IMR-90 (cell line): ENCODE results near the gene ZFR. TPM values are rescaled to one million over a fixed set of nuclear protein-coding genes. Genes with fewer than 3 reads are reported as not detected.

ENCODE experiments used
- ATAC-seq: fragments of 200-7000 bp; cut with Tn5 transposase; 2 replicates; pipeline ENCODE4 v1.9.1; 2020; ENCODE audit warnings: low read depth, mild to moderate bottlenecking, moderate library complexity
- BruUV-seq: library from RNA; stranded (reverse); fragments of 400-500 nt; replicated peaks from 2 replicates; lab custom pipeline; 2021; lab: Mats Ljungman, UMichigan
- CTCF ChIA-PET: fragments of 300-600 bp; formaldehyde crosslinking; extraction: SDS; loops from one replicate; lab custom pipeline; 2021; ENCODE audit warnings: antibody characterized with exemption; lab: Yijun Ruan, JAX
- POLR2A ChIA-PET: fragments of 300-600 bp; sonication (Branson Sonifier 250); formaldehyde crosslinking; loops from one replicate; lab custom pipeline; 2022; ENCODE audit warnings: antibody characterized with exemption; ENCODE audit not compliant: unreplicated experiment; lab: Charles Lee
- DNase-seq: peaks from one replicate; pipeline ENCODE4 v3.0.0; 2013
- H2AFZ ChIP-seq: replicated peaks from 2 replicates; pipeline ENCODE3; 2013; ENCODE audit warnings: low read length, mild to moderate bottlenecking; ENCODE audit not compliant: poor library complexity
- H2AK5ac ChIP-seq: 2 replicates; pipeline ENCODE4 v1.6.1; 2013; ENCODE audit warnings: low read depth, low read length, inconsistent platforms
- H2AK9ac ChIP-seq: replicated peaks from 2 replicates; pipeline ENCODE3; 2013; ENCODE audit warnings: mild to moderate bottlenecking, low read depth, low read length, moderate library complexity; ENCODE audit not compliant: poor library complexity
- H2BK120ac ChIP-seq: 2 replicates; pipeline ENCODE4 v1.6.1; 2013; ENCODE audit warnings: low read depth, low read length, inconsistent platforms
- H2BK15ac ChIP-seq: 3 replicates; pipeline ENCODE4 v1.6.1; 2013; ENCODE audit warnings: low read depth, low read length, inconsistent platforms
- H2BK20ac ChIP-seq: 2 replicates; pipeline ENCODE4 v1.6.1; 2013; ENCODE audit warnings: low read depth, mild to moderate bottlenecking, inconsistent platforms, low read length, moderate library complexity
- H2BK5ac ChIP-seq: 2 replicates; pipeline ENCODE4 v1.6.1; 2013; ENCODE audit warnings: mild to moderate bottlenecking, low read depth, low read length, inconsistent platforms; ENCODE audit not compliant: poor library complexity, severe bottlenecking
- H3K14ac ChIP-seq: replicated peaks from 2 replicates; pipeline ENCODE4 v1.6.1; 2013; ENCODE audit warnings: low read depth, low read length, inconsistent platforms
- H3K18ac ChIP-seq: 2 replicates; pipeline ENCODE4 v1.6.1; 2013; ENCODE audit warnings: low read depth, low read length, control low read depth
- H3K23ac ChIP-seq: 2 replicates; pipeline ENCODE4 v1.6.1; 2013; ENCODE audit warnings: low read depth, low read length, inconsistent platforms
- H3K27ac ChIP-seq: 2 replicates; pipeline ENCODE4 v1.5.1; 2013; ENCODE audit warnings: mild to moderate bottlenecking, control low read depth, low read length; ENCODE audit not compliant: insufficient read depth
- H3K27me3 ChIP-seq: 2 replicates; pipeline ENCODE4 v1.6.1; 2013; ENCODE audit warnings: low read length; ENCODE audit not compliant: control insufficient read depth, insufficient read depth
- H3K36me3 ChIP-seq: 2 replicates; pipeline ENCODE4 v1.6.1; 2013; ENCODE audit warnings: low read length, mixed read lengths; ENCODE audit not compliant: control insufficient read depth, insufficient read depth
- H3K4ac ChIP-seq: 2 replicates; pipeline ENCODE4 v1.6.1; 2013; ENCODE audit warnings: low read depth, low read length, inconsistent platforms
- H3K4me1 ChIP-seq: 2 replicates; pipeline ENCODE4 v1.6.1; 2013; ENCODE audit warnings: low read length, mixed read lengths; ENCODE audit not compliant: control insufficient read depth, insufficient read depth
- H3K4me2 ChIP-seq: 2 replicates; pipeline ENCODE4 v1.6.1; 2013; ENCODE audit warnings: low read depth, mild to moderate bottlenecking, control low read depth, low read length, moderate library complexity
- H3K4me3 ChIP-seq: 2 replicates; pipeline ENCODE4 v1.5.1; 2013; ENCODE audit warnings: low read depth, mild to moderate bottlenecking, control low read depth, low read length, moderate library complexity; ENCODE audit not compliant: insufficient read depth
- H3K56ac ChIP-seq: 2 replicates; pipeline ENCODE4 v1.6.1; 2013; ENCODE audit warnings: low read length, inconsistent platforms; ENCODE audit not compliant: insufficient read depth; ENCODE audit errors: extremely low read depth
- H3K79me1 ChIP-seq, 2 experiments: 2 replicates each; pipeline ENCODE4 v1.6.1; 2013; ENCODE audit warnings: low read length in 2 of 2, inconsistent platforms in 1 of 2, low read depth in 1 of 2
- H3K9ac ChIP-seq: 2 replicates; pipeline ENCODE4 v1.6.1; 2013; ENCODE audit warnings: low read depth, low read length, control low read depth
- H3K9me1 ChIP-seq: 2 replicates; pipeline ENCODE4 v1.6.1; 2013; ENCODE audit warnings: low read length, inconsistent platforms; ENCODE audit not compliant: insufficient read depth
- H3K9me3 ChIP-seq: 2 replicates; pipeline ENCODE4 v1.6.1; 2013; ENCODE audit warnings: low read length; ENCODE audit not compliant: control insufficient read depth, insufficient read depth
- H4K20me1 ChIP-seq: 2 replicates; pipeline ENCODE4 v1.6.1; 2013; ENCODE audit warnings: low read length, inconsistent platforms; ENCODE audit not compliant: insufficient read depth
- H4K5ac ChIP-seq: 2 replicates; pipeline ENCODE4 v1.6.1; 2013; ENCODE audit warnings: mild to moderate bottlenecking, low read depth, low read length, control low read depth
- H4K8ac ChIP-seq, 2 experiments: 2 replicates each; pipeline ENCODE4 v1.6.1; 2013; ENCODE audit warnings: low read depth in 2 of 2, low read length in 2 of 2, control low read depth in 1 of 2, inconsistent platforms in 1 of 2
- H4K91ac ChIP-seq: 2 replicates; pipeline ENCODE4 v1.6.1; 2013; ENCODE audit warnings: low read depth, low read length, inconsistent platforms; ENCODE audit not compliant: insufficient read depth
- CEBPB ChIP-seq: IDR thresholded peaks from 2 replicates; pipeline ENCODE4 v1.6.1; 2012; ENCODE audit warnings: low read depth, low read length, improper control_type of control experiment
- CTCF ChIP-seq: conservative IDR thresholded peaks from 2 replicates; pipeline ENCODE4 v1.5.1; 2012; ENCODE audit warnings: mild to moderate bottlenecking, low read depth, low read length, improper control_type of control experiment
- RFX5 ChIP-seq: IDR thresholded peaks from 2 replicates; pipeline ENCODE4 v1.8.0; 2012; ENCODE audit warnings: low read depth, mild to moderate bottlenecking, low read length, moderate library complexity
- WGBS, 2 experiments: methylation state at CpG; one replicate each; pipeline versions ENCODE4 v1.1.5 to v1.1.7; 2013; ENCODE audit warnings: missing lambda C conversion rate in 2 of 2; ENCODE audit not compliant: insufficient read length in 1 of 2; ENCODE audit errors: extremely low coverage in 2 of 2; 5-methylcytosine and 5-hydroxymethylcytosine counted together
- dilution Hi-C: fragments of 300-500 bp; cut with HindIII; formaldehyde crosslinking; loops from one replicate; pipeline ENCODE4 v1.14.3; 2018; ENCODE audit warnings: low sequenced_read_pairs; ENCODE audit not compliant: unreplicated experiment
- in situ Hi-C: fragments of 300-500 bp; cut with MboI; formaldehyde crosslinking; loops from 3 replicates; pipeline ENCODE4 v1.14.3; 2019; ENCODE audit warnings: low sequenced_read_pairs, inconsistent platforms, mixed read lengths
- intact Hi-C: fragments of 100-400 bp; cut with micrococcal nuclease; formaldehyde crosslinking; loops from 2 replicates; pipeline ENCODE4 v1.10.0; 2022
- polyA plus RNA-seq, 3 experiments: library from polyadenylated mRNA; depleted of rRNA; stranded (reverse); fragments of >200 nt; gene quantifications; 2 replicates each; pipeline ENCODE4 v1.2.3, GENCODE V29; 2012; ENCODE audit warnings: low replicate concordance in 1 of 3
- total RNA-seq: library from RNA; depleted of rRNA; stranded (reverse); fragments of >200 nt; gene quantifications from 2 replicates; pipeline ENCODE4 v1.2.3, GENCODE V29; 2012
- TF ChIP-seq, protein P1 (sequence below): fragments of 150-350 bp; IDR thresholded peaks from 2 replicates; pipeline ENCODE4 v1.6.1; 2017; ENCODE audit warnings: mild to moderate bottlenecking, antibody characterized with exemption, low read length, low read depth

Gene ZFR
- total and polyA plus RNA-seq, 2 of the 4 experiments (the other 2 are of a cell fraction), result 30.4 to 81.4 TPM

DNA sequence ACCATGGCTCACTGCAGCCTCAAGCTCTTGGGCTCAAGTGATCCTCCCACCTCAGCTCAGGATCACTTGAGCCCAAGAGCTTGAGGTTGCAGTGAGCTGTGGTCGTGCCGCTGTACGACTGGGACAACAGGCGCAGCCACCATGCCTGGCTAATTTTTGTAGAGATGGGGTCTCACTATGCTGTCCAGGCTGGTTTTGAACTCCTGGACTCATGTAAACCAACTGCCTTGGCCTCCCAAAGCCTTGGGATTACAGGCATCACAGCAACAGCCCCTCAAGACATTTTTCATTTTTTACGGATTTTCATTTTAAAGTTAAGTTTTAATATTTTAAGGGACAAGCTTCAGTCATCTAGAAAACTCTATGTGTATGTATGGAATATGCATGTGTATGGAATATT, 78.9 kb downstream of the ZFR start:
- Histone ChIP-seq H4K8ac (no peak overlapping the region), H3K18ac (no peak overlapping the region), H3K9me1 (no peaks in the 10 kb centered on the region; the same call in 1 of the 2 replicates), H3K56ac (no peak overlapping the region), H3K27me3 (no peaks in the 10 kb centered on the region), H3K79me1 (peaks cover 14 to 30% of the 10 kb centered on the region in 2 experiments; a peak in 3 of 4 replicates), H2BK120ac (no peak overlapping the region), H3K23ac (no peak overlapping the region), H2AFZ (no peak overlapping the region), H2BK20ac (no peak overlapping the region), H3K9me3 (no peaks in the 10 kb centered on the region), H4K5ac (no peak overlapping the region), H2BK5ac (no peak overlapping the region), H3K36me3 (peaks cover 28% of the 10 kb centered on the region), H2AK5ac (no peak overlapping the region), H4K91ac (no peak overlapping the region), H2AK9ac (no peak overlapping the region), H3K4ac (no peak overlapping the region), H4K20me1 (no peaks in the 10 kb centered on the region; the same call in 1 of the 2 replicates), H3K4me2 (no peak overlapping the region), H3K4me1 (no peaks in the 10 kb centered on the region), H3K4me3 (no peak overlapping the region), H3K27ac (no peak overlapping the region), H3K9ac (no peak overlapping the region), H2BK15ac (no peak overlapping the region), H3K14ac (no peak overlapping the region)
- dilution Hi-C loops, result no loop called here
- DNase-seq (no peak), ATAC-seq (no peak)
- ChIA-PET POLR2A (no interaction called here), CTCF (no interaction called here)
- WGBS, 2 experiments, result 100% methylated on average over 2 of the region's 5 CpGs; no CpG with 5 or more reads in 1 of the 2 experiments
- in situ Hi-C loops, result no loop called here
- intact Hi-C loops, result no loop called here
- no TSS peak for BruUV-seq
- no peak for TF ChIP-seq RFX5
- TF ChIP-seq, protein P1, sequence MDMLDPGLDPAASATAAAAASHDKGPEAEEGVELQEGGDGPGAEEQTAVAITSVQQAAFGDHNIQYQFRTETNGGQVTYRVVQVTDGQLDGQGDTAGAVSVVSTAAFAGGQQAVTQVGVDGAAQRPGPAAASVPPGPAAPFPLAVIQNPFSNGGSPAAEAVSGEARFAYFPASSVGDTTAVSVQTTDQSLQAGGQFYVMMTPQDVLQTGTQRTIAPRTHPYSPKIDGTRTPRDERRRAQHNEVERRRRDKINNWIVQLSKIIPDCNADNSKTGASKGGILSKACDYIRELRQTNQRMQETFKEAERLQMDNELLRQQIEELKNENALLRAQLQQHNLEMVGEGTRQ, result no peak
- no peak for TF ChIP-seq CTCF
- no peak for TF ChIP-seq CEBPB
